Tibial nerve (tissue), 4 donors: ENCODE measurements around the gene GPR87.

Experiments
- EP300 ChIP-seq, 2 donors: sonication (generic); formaldehyde crosslinking; IDR thresholded peaks; one replicate each; pipeline ENCODE4 v1.6.1; 2017; ENCODE audit warnings: antibody characterized with exemption in 2 of 2, mild to moderate bottlenecking in 1 of 2
- POLR2A ChIP-seq, 2 donors: fragments of 450-650 bp; IDR thresholded peaks; one replicate each; pipeline ENCODE4 v1.6.1; 2017; ENCODE audit warnings: antibody characterized with exemption in 2 of 2, mild to moderate bottlenecking in 2 of 2, moderate library complexity in 2 of 2
- TF ChIP-seq, protein P1 (sequence below), 5 experiments: fragments of 200-600 bp in 3 of 5; fragments of 450-650 bp in 2 of 5; sonication (generic) in 3 of 5; IDR thresholded peaks; one replicate each; pipeline ENCODE4 v1.5.1; 2016 to 2019; ENCODE audit warnings: antibody characterized with exemption in 5 of 5, mild to moderate bottlenecking in 3 of 5, moderate library complexity in 2 of 5

DNA sequence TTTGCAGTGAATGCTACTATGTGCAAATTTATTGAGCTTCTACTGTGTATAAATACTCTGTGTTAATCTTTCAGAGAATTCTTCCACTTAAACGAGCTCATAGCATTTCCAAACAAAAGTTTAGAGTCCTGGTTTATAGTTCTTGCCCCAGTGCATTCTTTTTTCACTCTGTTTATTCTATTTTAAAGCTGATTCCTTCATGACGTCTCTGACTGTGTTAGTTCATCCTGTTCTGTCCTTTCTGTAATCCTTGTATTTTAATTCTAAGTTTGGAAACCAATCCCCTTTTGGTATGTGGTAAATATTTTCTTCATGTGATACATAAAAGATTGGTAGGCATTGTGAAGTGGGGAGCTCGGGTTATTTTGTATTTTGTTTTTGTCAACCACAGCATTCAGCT, 57.0 kb downstream of the GPR87 start:
- TF ChIP-seq, protein P1, sequence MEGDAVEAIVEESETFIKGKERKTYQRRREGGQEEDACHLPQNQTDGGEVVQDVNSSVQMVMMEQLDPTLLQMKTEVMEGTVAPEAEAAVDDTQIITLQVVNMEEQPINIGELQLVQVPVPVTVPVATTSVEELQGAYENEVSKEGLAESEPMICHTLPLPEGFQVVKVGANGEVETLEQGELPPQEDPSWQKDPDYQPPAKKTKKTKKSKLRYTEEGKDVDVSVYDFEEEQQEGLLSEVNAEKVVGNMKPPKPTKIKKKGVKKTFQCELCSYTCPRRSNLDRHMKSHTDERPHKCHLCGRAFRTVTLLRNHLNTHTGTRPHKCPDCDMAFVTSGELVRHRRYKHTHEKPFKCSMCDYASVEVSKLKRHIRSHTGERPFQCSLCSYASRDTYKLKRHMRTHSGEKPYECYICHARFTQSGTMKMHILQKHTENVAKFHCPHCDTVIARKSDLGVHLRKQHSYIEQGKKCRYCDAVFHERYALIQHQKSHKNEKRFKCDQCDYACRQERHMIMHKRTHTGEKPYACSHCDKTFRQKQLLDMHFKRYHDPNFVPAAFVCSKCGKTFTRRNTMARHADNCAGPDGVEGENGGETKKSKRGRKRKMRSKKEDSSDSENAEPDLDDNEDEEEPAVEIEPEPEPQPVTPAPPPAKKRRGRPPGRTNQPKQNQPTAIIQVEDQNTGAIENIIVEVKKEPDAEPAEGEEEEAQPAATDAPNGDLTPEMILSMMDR (IDR thresholded peaks at IDR 0.05), result no peak
- TF ChIP-seq POLR2A (IDR thresholded peaks at IDR 0.05) (no peak), EP300 (IDR thresholded peaks at IDR 0.05) (no peak)
